ENCODE results near the gene ALDH1A1. TPM values are rescaled to one million over a fixed set of nuclear protein-coding genes. Genes with fewer than 3 reads are reported as not detected.

Gene ALDH1A1
- total RNA-seq, 4 donors from 2014 or later = 86.4 to 247 (median 156) TPM

- H3K36me3 ChIP-seq = no peaks in the 10 kb centered on the region
- H3K4me1 ChIP-seq = peaks cover 0 to 6% (median 0%) of the 10 kb centered on the region in 4 donors
- H3K27ac ChIP-seq = no peak overlapping the region
- H3K4me3 ChIP-seq = no peak overlapping the region
- WGBS, 2 donors = 66 to 73% methylated on average over 2 of the region's 2 CpGs
- no peaks in the 10 kb centered on the region for H3K9me3 ChIP-seq
- H3K27me3 ChIP-seq = no peaks in the 10 kb centered on the region
- TF ChIP-seq EP300 (IDR thresholded peaks at IDR 0.05) (no peak), POLR2A (IDR thresholded peaks at IDR 0.05) (no peak), CTCF (IDR thresholded peaks at IDR 0.05) (no peak)
- DNase-seq (ENCODE audit: low spot score in 2 of 2) = no peak
Measured at GRCh38 chr9:72996114-72996513, 43.3 kb upstream of the ALDH1A1 start.

- TF ChIP-seq EP300 (IDR thresholded peaks at IDR 0.05) = no peak
- TF ChIP-seq CTCF (IDR thresholded peaks at IDR 0.05) = no peak
- no peak for TF ChIP-seq POLR2A (IDR thresholded peaks at IDR 0.05)
- Histone ChIP-seq H3K27ac (no peak overlapping the region), H3K4me3 (no peak overlapping the region), H3K4me1 (peaks cover 0 to 6% (median 0%) of the 10 kb centered on the region in 4 donors), H3K9me3 (no peaks in the 10 kb centered on the region), H3K27me3 (no peaks in the 10 kb centered on the region), H3K36me3 (no peaks in the 10 kb centered on the region)
- WGBS, 2 donors = 88 to 90% methylated on average over 5 of the region's 5 CpGs
- no peak for DNase-seq (ENCODE audit: low spot score in 2 of 2)
Measured at GRCh38 chr9:72995131-72996024, 42.5 kb upstream of the ALDH1A1 start.

- Histone ChIP-seq H3K9me3 (no peaks in the 10 kb centered on the region), H3K4me3 (no peak overlapping the region), H3K27ac (no peak overlapping the region), H3K36me3 (no peaks in the 10 kb centered on the region), H3K4me1 (no peaks in the 10 kb centered on the region), H3K27me3 (no peaks in the 10 kb centered on the region)
- TF ChIP-seq EP300 (IDR thresholded peaks at IDR 0.05) (no peak), POLR2A (IDR thresholded peaks at IDR 0.05) (no peak), CTCF (IDR thresholded peaks at IDR 0.05) (no peak)
- WGBS, 2 donors = 96 to 99% methylated on average over 2 of the region's 2 CpGs
- no peak for DNase-seq (ENCODE audit: low spot score in 2 of 2)
Measured at GRCh38 chr9:72991772-72992171, 38.9 kb upstream of the ALDH1A1 start.

- no peaks in the 10 kb centered on the region for H3K36me3 ChIP-seq
- 93 to 94% methylated on average over 1 of the region's 1 CpG for WGBS, 2 donors
- no peak overlapping the region for H3K4me3 ChIP-seq
- no peak for DNase-seq (ENCODE audit: low spot score in 2 of 2)
- no peaks in the 10 kb centered on the region for H3K9me3 ChIP-seq
- H3K27ac ChIP-seq = no peak overlapping the region
- no peaks in the 10 kb centered on the region for H3K4me1 ChIP-seq
- H3K27me3 ChIP-seq = no peaks in the 10 kb centered on the region
- TF ChIP-seq POLR2A (IDR thresholded peaks at IDR 0.05) (no peak), CTCF (IDR thresholded peaks at IDR 0.05) (no peak), EP300 (IDR thresholded peaks at IDR 0.05) (no peak)
Measured at GRCh38 chr9:72990397-72991182, 37.7 kb upstream of the ALDH1A1 start.

Measured in tibial nerve (tissue), 4 donors.